CD8-positive, alpha-beta memory T cell (primary cell): ENCODE results near the gene KCTD18. TPM values are rescaled to one million over a fixed set of nuclear protein-coding genes. Genes with fewer than 3 reads are reported as not detected.
A peak's percentile ranks its signal among the peaks of the same experiment; 100 is the strongest.

ENCODE experiments used
- CTCF ChIA-PET: fragments of 350-600 bp; sonication (Branson Sonifier 250); formaldehyde crosslinking; loops from one replicate; lab custom pipeline; 2021; ENCODE audit warnings: antibody characterized with exemption; lab: Charles Lee
- POLR2A ChIA-PET: fragments of 350-600 bp; sonication (Branson Sonifier 250); formaldehyde crosslinking; loops from one replicate; lab custom pipeline; 2021; ENCODE audit warnings: antibody characterized with exemption; lab: Charles Lee
- DNase-seq, 5 donors: peaks; one replicate each; pipeline versions ENCODE4 v3.0.0 to v3.0.0-alpha.2; 2020 to 2022; ENCODE audit warnings: mixed read lengths in 1 of 5
- H3K27ac ChIP-seq: one replicate; pipeline ENCODE4 v1.7.0; 2013; ENCODE audit warnings: low read depth, mild to moderate bottlenecking, low read length, moderate library complexity
- H3K27me3 ChIP-seq: 2 replicates; pipeline ENCODE4 v1.7.0; 2013; ENCODE audit warnings: low read length, mild to moderate bottlenecking; ENCODE audit not compliant: insufficient read depth, poor library complexity, severe bottlenecking
- H3K36me3 ChIP-seq: 2 replicates; pipeline ENCODE4 v1.7.0; 2013; ENCODE audit warnings: mild to moderate bottlenecking, low read length, moderate library complexity; ENCODE audit not compliant: insufficient read depth
- H3K4me1 ChIP-seq: 2 replicates; pipeline ENCODE4 v1.7.0; 2013; ENCODE audit warnings: mild to moderate bottlenecking, low read length, moderate library complexity; ENCODE audit not compliant: insufficient read depth
- H3K4me3 ChIP-seq: 2 replicates; pipeline ENCODE4 v1.7.0; 2013; ENCODE audit warnings: mild to moderate bottlenecking, low read length
- H3K9me3 ChIP-seq: 2 replicates; pipeline ENCODE4 v1.7.0; 2013; ENCODE audit warnings: mild to moderate bottlenecking, low read length
- H3K27ac Mint-ChIP-seq, 8 donors: one replicate each; pipeline ENCODE4 v1.8.0; 2020 to 2021; ENCODE audit warnings: mixed read lengths in 8 of 8, mild to moderate bottlenecking in 6 of 8, inconsistent platforms in 3 of 8, moderate library complexity in 3 of 8
- H3K27me3 Mint-ChIP-seq, 2 donors: one replicate each; pipeline ENCODE4 v1.8.0; 2020 to 2021; ENCODE audit warnings: mixed read lengths in 2 of 2, mild to moderate bottlenecking in 1 of 2, moderate library complexity in 1 of 2
- H3K36me3 Mint-ChIP-seq, 3 donors: one replicate each; pipeline ENCODE4 v1.8.0; 2020 to 2021; ENCODE audit warnings: mixed read lengths in 3 of 3, inconsistent platforms in 1 of 3, mild to moderate bottlenecking in 1 of 3
- H3K4me1 Mint-ChIP-seq, 3 donors: one replicate each; pipeline ENCODE4 v1.8.0; 2020 to 2021; ENCODE audit warnings: mixed read lengths in 3 of 3, inconsistent platforms in 1 of 3, mild to moderate bottlenecking in 1 of 3
- H3K4me3 Mint-ChIP-seq, 7 donors: one replicate each; pipeline ENCODE4 v1.8.0; 2020 to 2021; ENCODE audit warnings: mixed read lengths in 7 of 7, mild to moderate bottlenecking in 6 of 7, moderate library complexity in 4 of 7, inconsistent platforms in 2 of 7
- H3K9me3 Mint-ChIP-seq, 5 donors: one replicate each; pipeline ENCODE4 v1.8.0; 2020 to 2022; ENCODE audit warnings: mixed read lengths in 5 of 5, mild to moderate bottlenecking in 3 of 5, moderate library complexity in 2 of 5, inconsistent platforms in 1 of 5
- polyA plus RNA-seq: library from polyadenylated mRNA; unstranded; fragments of 300-500 nt; fragmentation: Illumina TruSeq; gene quantifications from one replicate; pipeline ENCODE4 v1.2.3, GENCODE V29; 2021
- total RNA-seq, 2 experiments: library from RNA; stranded (reverse); gene quantifications; one replicate each; pipeline ENCODE4 v1.2.3, GENCODE V29; 2021

The KCTD18 gene
- total and polyA plus RNA-seq, 3 experiments from 2014 or later, result 14.5 to 15.3 (median 14.7) TPM

DNA sequence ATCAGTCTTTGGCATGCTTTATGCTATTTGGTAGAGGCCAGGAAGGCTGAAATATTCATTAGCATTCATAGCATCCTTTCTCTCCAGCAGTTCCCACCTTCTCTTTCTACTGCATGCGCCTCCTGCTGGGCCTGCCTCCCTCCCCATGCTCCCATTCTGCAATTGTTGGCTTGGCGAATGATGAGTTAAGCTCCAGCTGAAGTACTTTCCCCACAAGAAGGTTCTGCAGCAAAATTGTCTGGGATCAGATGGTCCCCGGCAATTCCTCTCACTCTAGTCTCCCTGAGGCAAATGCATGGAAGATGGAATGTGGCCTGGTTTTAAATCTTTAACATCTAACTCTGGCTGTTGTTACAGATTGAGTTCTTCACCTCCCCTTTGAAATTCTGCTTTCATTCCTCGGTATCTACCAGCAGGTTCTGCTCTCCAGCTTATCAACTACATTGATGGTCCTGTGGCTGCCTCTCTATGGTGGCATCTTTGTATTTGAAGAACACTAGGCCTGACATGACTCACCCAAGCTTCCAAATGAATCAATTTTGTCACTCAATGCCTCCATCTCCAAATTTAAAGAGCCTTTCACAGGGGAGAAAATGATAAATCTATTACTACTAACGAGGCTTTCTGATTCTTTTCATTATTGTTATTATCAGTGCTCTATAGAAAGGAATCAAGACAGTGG, 55.9 kb downstream of the KCTD18 start:
- CTCF ChIA-PET, result no interaction called here
- Histone ChIP-seq H3K27me3 (no peaks in the 10 kb centered on the region), H3K36me3 (no peaks in the 10 kb centered on the region), H3K27ac (no peak overlapping the region), H3K9me3 (no peaks in the 10 kb centered on the region), H3K4me3 (no peak overlapping the region), H3K4me1 (no peaks in the 10 kb centered on the region)
- Mint-ChIP-seq H3K4me3 (no peak overlapping the region), H3K9me3 (no peaks in the 10 kb centered on the region), H3K4me1 (peaks cover 4 to 29% (median 10%) of the 10 kb centered on the region in 3 donors), H3K36me3 (peaks cover 0 to 10% (median 5%) of the 10 kb centered on the region in 3 donors), H3K27ac (peak overlapping the region in 1 of 8 donors; percentile 26), H3K27me3 (no peaks in the 10 kb centered on the region)
- DNase-seq, result no peak
- POLR2A ChIA-PET, result no interaction called here

DNA sequence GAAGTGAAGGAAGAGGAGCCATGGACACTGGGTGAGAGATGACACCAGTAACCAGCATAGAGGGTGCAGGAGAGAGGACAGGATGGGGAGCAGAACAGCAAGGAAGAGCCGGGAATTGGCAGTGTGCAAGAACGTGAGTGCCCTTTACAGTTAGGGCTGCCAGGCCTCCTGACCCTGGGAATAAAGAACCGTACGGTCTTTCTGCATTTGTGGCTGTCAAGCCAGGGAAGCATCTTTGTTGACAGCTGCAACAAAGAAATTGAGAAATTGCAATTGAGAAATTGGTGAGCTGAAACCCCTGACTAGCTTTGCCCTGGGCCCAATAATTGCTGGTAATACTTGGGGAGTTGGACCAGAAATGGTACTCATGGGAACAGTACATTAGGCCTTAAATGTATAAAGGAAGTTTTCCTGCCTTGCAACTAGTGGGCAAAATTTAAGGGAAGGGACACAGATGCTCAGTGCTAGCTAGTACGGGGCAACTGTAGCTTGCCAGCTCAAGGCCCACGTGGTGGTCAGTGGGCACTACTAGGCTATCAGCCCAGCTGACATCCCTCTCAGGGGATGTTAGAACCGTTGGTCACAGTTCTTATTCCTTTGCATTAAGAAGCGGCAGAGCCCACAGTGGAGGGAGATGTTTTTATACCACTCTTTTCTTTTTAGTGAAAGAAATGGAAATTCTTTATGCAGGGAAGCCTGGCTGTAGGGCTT, 56.6 kb downstream of the KCTD18 start:
- Histone ChIP-seq H3K27ac (no peak overlapping the region), H3K9me3 (no peaks in the 10 kb centered on the region), H3K4me1 (no peaks in the 10 kb centered on the region), H3K27me3 (no peaks in the 10 kb centered on the region), H3K4me3 (no peak overlapping the region), H3K36me3 (no peaks in the 10 kb centered on the region)
- no peaks in the 10 kb centered on the region for H3K27me3 Mint-ChIP-seq
- peaks cover 4 to 29% (median 10%) of the 10 kb centered on the region in 3 donors for H3K4me1 Mint-ChIP-seq
- no peak overlapping the region for H3K27ac Mint-ChIP-seq
- CTCF ChIA-PET, result no interaction called here
- H3K4me3 Mint-ChIP-seq, result no peak overlapping the region
- H3K9me3 Mint-ChIP-seq, result no peaks in the 10 kb centered on the region
- POLR2A ChIA-PET, result no interaction called here
- no peak for DNase-seq
- H3K36me3 Mint-ChIP-seq, result peaks cover 0 to 10% (median 5%) of the 10 kb centered on the region in 3 donors

GRCh38 chr2:200452377-200452776, 57.5 kb downstream of the KCTD18 start:
- no peaks in the 10 kb centered on the region for H3K4me1 ChIP-seq
- no peaks in the 10 kb centered on the region for H3K36me3 ChIP-seq
- no peaks in the 10 kb centered on the region for H3K9me3 Mint-ChIP-seq
- H3K27ac Mint-ChIP-seq, result no peak overlapping the region
- H3K27ac ChIP-seq, result no peak overlapping the region
- peaks cover 0 to 10% (median 5%) of the 10 kb centered on the region in 3 donors for H3K36me3 Mint-ChIP-seq
- peaks cover 4 to 29% (median 10%) of the 10 kb centered on the region in 3 donors for H3K4me1 Mint-ChIP-seq
- CTCF ChIA-PET, result no interaction called here
- H3K9me3 ChIP-seq, result no peaks in the 10 kb centered on the region
- H3K27me3 ChIP-seq, result no peaks in the 10 kb centered on the region
- H3K4me3 ChIP-seq, result no peak overlapping the region
- H3K27me3 Mint-ChIP-seq, result no peaks in the 10 kb centered on the region
- DNase-seq, result no peak
- POLR2A ChIA-PET, result no interaction called here
- H3K4me3 Mint-ChIP-seq, result no peak overlapping the region

GRCh38 chr2:200451511-200451910, 58.4 kb downstream of the KCTD18 start:
- no peak overlapping the region for H3K27ac Mint-ChIP-seq
- no peaks in the 10 kb centered on the region for H3K9me3 Mint-ChIP-seq
- POLR2A ChIA-PET, result no interaction called here
- no peak overlapping the region for H3K27ac ChIP-seq
- DNase-seq, result no peak
- H3K27me3 ChIP-seq, result no peaks in the 10 kb centered on the region
- CTCF ChIA-PET, result no interaction called here
- H3K9me3 ChIP-seq, result no peaks in the 10 kb centered on the region
- peaks cover 4 to 22% (median 10%) of the 10 kb centered on the region in 3 donors for H3K4me1 Mint-ChIP-seq
- H3K4me1 ChIP-seq, result no peaks in the 10 kb centered on the region
- no peaks in the 10 kb centered on the region for H3K27me3 Mint-ChIP-seq
- no peaks in the 10 kb centered on the region for H3K36me3 ChIP-seq
- H3K4me3 ChIP-seq, result no peak overlapping the region
- peaks cover 0 to 10% (median 5%) of the 10 kb centered on the region in 3 donors for H3K36me3 Mint-ChIP-seq
- no peak overlapping the region for H3K4me3 Mint-ChIP-seq

- H3K36me3 ChIP-seq, result no peaks in the 10 kb centered on the region
- H3K27me3 ChIP-seq, result no peaks in the 10 kb centered on the region
- H3K4me3 ChIP-seq, result no peak overlapping the region
- Mint-ChIP-seq H3K4me3 (no peak overlapping the region), H3K27ac (no peak overlapping the region), H3K36me3 (peaks cover 0 to 10% (median 5%) of the 10 kb centered on the region in 3 donors), H3K27me3 (no peaks in the 10 kb centered on the region), H3K9me3 (no peaks in the 10 kb centered on the region), H3K4me1 (peaks cover 0 to 12% (median 4%) of the 10 kb centered on the region in 3 donors)
- H3K9me3 ChIP-seq, result no peaks in the 10 kb centered on the region
- POLR2A ChIA-PET, result no interaction called here
- H3K4me1 ChIP-seq, result no peaks in the 10 kb centered on the region
- H3K27ac ChIP-seq, result no peak overlapping the region
- CTCF ChIA-PET, result no interaction called here
- DNase-seq, result no peak
Measured at GRCh38 chr2:200450288-200450687, 59.6 kb downstream of the KCTD18 start.

- DNase-seq, result no peak
- Mint-ChIP-seq H3K36me3 (peaks cover 0 to 9% (median 5%) of the 10 kb centered on the region in 3 donors), H3K27me3 (no peaks in the 10 kb centered on the region), H3K9me3 (no peaks in the 10 kb centered on the region), H3K4me1 (peaks cover 0 to 2% (median 0%) of the 10 kb centered on the region in 3 donors), H3K4me3 (no peak overlapping the region), H3K27ac (no peak overlapping the region)
- H3K4me1 ChIP-seq, result no peaks in the 10 kb centered on the region
- H3K36me3 ChIP-seq, result no peaks in the 10 kb centered on the region
- ChIA-PET POLR2A (no interaction called here), CTCF (no interaction called here)
- no peak overlapping the region for H3K27ac ChIP-seq
- H3K4me3 ChIP-seq, result no peak overlapping the region
- no peaks in the 10 kb centered on the region for H3K9me3 ChIP-seq
- no peaks in the 10 kb centered on the region for H3K27me3 ChIP-seq
Measured at GRCh38 chr2:200449149-200449548, 60.7 kb downstream of the KCTD18 start.

GRCh38 chr2:200448455-200448854, 61.4 kb downstream of the KCTD18 start:
- ChIA-PET POLR2A (no interaction called here), CTCF (no interaction called here)
- no peaks in the 10 kb centered on the region for H3K9me3 ChIP-seq
- no peaks in the 10 kb centered on the region for H3K4me1 Mint-ChIP-seq
- H3K4me1 ChIP-seq, result no peaks in the 10 kb centered on the region
- no peaks in the 10 kb centered on the region for H3K9me3 Mint-ChIP-seq
- H3K27ac Mint-ChIP-seq, result no peak overlapping the region
- H3K36me3 ChIP-seq, result no peaks in the 10 kb centered on the region
- H3K27ac ChIP-seq, result no peak overlapping the region
- no peak overlapping the region for H3K4me3 ChIP-seq
- no peaks in the 10 kb centered on the region for H3K27me3 ChIP-seq
- no peak for DNase-seq
- H3K4me3 Mint-ChIP-seq, result no peak overlapping the region
- H3K36me3 Mint-ChIP-seq, result peaks cover 0 to 7% (median 5%) of the 10 kb centered on the region in 3 donors
- no peaks in the 10 kb centered on the region for H3K27me3 Mint-ChIP-seq

- CTCF ChIA-PET, result no interaction called here
- H3K4me1 ChIP-seq, result no peaks in the 10 kb centered on the region
- DNase-seq, result no peak
- Mint-ChIP-seq H3K9me3 (no peaks in the 10 kb centered on the region), H3K27ac (peak overlapping the region in 1 of 8 donors; percentile 25), H3K36me3 (peaks cover 0 to 5% (median 4%) of the 10 kb centered on the region in 3 donors), H3K4me3 (no peak overlapping the region), H3K4me1 (no peaks in the 10 kb centered on the region), H3K27me3 (no peaks in the 10 kb centered on the region)
- no peaks in the 10 kb centered on the region for H3K9me3 ChIP-seq
- H3K27ac ChIP-seq, result no peak overlapping the region
- POLR2A ChIA-PET, result no interaction called here
- no peaks in the 10 kb centered on the region for H3K27me3 ChIP-seq
- H3K4me3 ChIP-seq, result no peak overlapping the region
- no peaks in the 10 kb centered on the region for H3K36me3 ChIP-seq
Measured at GRCh38 chr2:200447139-200447855, 62.6 kb downstream of the KCTD18 start.
